MM.1S (cell line): ENCODE measurements around the gene BNIP3.

Experiments
- CTCF ChIP-seq: fragments of 300-600 bp; sonication (generic); IDR thresholded peaks from 2 replicates; pipeline ENCODE4 v1.5.1; 2016; ENCODE audit warnings: antibody characterized with exemption, low read length, mixed read lengths
- EZH2 ChIP-seq: fragments of 300-600 bp; sonication (generic); optimal IDR thresholded peaks from 2 replicates; pipeline ENCODE3; 2017; ENCODE audit warnings: low read depth, mild to moderate bottlenecking, antibody characterized with exemption, low read length, mixed read lengths
- EZH2phosphoT487 ChIP-seq: fragments of 300-600 bp; sonication (generic); IDR thresholded peaks from 2 replicates; pipeline ENCODE4 v1.6.1; 2018; ENCODE audit warnings: antibody characterized with exemption, low read length

- TF ChIP-seq CTCF (no peak), EZH2 (no peak), EZH2phosphoT487 (no peak)
Observed at GRCh38 chr10:131960631-131961046, 21.1 kb downstream of the BNIP3 start.
